Thyroid gland (tissue), 4 donors: ENCODE measurements around the gene RPL32.
"Not testable (repeated sequence)": the region's sequence is repeated elsewhere in the genome, so short reads cannot be mapped to it uniquely, and the experiment has no call there.

ENCODE experiments used
- POLR2A ChIP-seq, 2 donors: fragments of 450-650 bp; IDR thresholded peaks; one replicate each; pipeline ENCODE4 v1.6.1; 2017; ENCODE audit warnings: antibody characterized with exemption in 2 of 2, mild to moderate bottlenecking in 2 of 2, moderate library complexity in 1 of 2
- TF ChIP-seq, protein P1 (sequence below), 6 experiments: fragments of 200-600 bp in 3 of 6; fragments of 450-650 bp in 3 of 6; sonication (generic) in 3 of 6; IDR thresholded peaks; one replicate each; pipeline ENCODE4 v1.5.1; 2016 to 2019; ENCODE audit warnings: antibody characterized with exemption in 6 of 6, mild to moderate bottlenecking in 2 of 6, inconsistent platforms in 1 of 6, moderate library complexity in 1 of 6

- TF ChIP-seq, protein P1, sequence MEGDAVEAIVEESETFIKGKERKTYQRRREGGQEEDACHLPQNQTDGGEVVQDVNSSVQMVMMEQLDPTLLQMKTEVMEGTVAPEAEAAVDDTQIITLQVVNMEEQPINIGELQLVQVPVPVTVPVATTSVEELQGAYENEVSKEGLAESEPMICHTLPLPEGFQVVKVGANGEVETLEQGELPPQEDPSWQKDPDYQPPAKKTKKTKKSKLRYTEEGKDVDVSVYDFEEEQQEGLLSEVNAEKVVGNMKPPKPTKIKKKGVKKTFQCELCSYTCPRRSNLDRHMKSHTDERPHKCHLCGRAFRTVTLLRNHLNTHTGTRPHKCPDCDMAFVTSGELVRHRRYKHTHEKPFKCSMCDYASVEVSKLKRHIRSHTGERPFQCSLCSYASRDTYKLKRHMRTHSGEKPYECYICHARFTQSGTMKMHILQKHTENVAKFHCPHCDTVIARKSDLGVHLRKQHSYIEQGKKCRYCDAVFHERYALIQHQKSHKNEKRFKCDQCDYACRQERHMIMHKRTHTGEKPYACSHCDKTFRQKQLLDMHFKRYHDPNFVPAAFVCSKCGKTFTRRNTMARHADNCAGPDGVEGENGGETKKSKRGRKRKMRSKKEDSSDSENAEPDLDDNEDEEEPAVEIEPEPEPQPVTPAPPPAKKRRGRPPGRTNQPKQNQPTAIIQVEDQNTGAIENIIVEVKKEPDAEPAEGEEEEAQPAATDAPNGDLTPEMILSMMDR (IDR thresholded peaks at IDR 0.05), result not testable (repeated sequence)
- TF ChIP-seq POLR2A (IDR thresholded peaks at IDR 0.05), result not testable (repeated sequence)
Measured at GRCh38 chr3:12881858-12882257, 40.5 kb upstream of the RPL32 start.
